Transverse colon (tissue), 3 donors: ENCODE results near the gene MVD.

Experiments used
- EP300 ChIP-seq: sonication (generic); formaldehyde crosslinking; IDR thresholded peaks from one replicate; pipeline ENCODE4 v1.6.1; 2017; ENCODE audit warnings: antibody characterized with exemption, low read depth
- POLR2A ChIP-seq: fragments of 450-650 bp; IDR thresholded peaks from one replicate; pipeline ENCODE4 v1.6.1; 2016; ENCODE audit warnings: antibody characterized with exemption, mild to moderate bottlenecking, moderate library complexity
- TF ChIP-seq, protein P1 (sequence below), 5 experiments: fragments of 200-600 bp in 3 of 5; fragments of 450-650 bp in 2 of 5; sonication (generic) in 3 of 5; IDR thresholded peaks; 1 replicate in 2 of 5; 2 replicates in 3 of 5; pipeline ENCODE4 v1.5.1; 2016 to 2017; ENCODE audit warnings: antibody characterized with exemption in 5 of 5, inconsistent platforms in 3 of 5, mild to moderate bottlenecking in 2 of 5, moderate library complexity in 1 of 5

DNA sequence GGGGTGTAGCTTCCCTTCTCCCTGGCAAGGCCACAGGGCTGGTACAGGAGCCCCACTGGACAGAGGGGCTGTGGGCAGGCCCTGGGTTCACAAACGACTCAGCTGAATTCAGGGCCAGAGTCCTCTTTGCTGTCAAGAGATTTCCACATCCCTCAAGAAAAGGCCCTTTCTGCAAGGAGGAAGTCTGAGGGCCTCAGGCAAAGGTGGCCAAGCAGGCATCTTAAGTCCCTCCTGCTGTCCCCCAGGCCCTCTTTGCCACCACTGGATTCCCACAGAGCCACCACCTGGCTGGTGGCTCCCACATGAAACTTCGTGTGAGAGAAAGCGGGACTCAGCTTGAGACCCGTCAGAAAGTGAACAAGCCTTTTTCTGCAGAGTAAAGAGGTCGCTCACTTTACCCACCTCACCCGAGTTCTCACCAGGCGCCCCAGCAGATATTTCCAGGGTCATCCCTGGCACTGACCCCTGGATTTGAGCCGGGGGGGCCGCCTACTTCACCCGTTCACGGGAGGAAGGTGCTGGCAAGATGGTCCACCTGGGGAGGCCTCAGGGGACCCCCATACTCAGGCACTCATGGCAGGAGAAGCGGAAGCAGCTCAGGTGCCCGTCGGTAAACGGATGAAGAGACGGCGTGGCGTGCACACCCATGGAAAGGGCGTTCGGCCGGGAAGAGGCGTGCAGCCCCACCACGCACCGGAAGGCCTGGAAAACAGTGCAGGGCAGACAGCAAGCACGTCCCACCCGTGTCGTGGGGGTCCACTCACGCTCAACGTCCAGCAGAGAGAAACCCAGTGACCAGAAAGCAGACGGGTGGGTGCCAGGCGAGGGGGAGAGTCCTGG, 39.7 kb upstream of the MVD start:
- TF ChIP-seq, protein P1, sequence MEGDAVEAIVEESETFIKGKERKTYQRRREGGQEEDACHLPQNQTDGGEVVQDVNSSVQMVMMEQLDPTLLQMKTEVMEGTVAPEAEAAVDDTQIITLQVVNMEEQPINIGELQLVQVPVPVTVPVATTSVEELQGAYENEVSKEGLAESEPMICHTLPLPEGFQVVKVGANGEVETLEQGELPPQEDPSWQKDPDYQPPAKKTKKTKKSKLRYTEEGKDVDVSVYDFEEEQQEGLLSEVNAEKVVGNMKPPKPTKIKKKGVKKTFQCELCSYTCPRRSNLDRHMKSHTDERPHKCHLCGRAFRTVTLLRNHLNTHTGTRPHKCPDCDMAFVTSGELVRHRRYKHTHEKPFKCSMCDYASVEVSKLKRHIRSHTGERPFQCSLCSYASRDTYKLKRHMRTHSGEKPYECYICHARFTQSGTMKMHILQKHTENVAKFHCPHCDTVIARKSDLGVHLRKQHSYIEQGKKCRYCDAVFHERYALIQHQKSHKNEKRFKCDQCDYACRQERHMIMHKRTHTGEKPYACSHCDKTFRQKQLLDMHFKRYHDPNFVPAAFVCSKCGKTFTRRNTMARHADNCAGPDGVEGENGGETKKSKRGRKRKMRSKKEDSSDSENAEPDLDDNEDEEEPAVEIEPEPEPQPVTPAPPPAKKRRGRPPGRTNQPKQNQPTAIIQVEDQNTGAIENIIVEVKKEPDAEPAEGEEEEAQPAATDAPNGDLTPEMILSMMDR (IDR thresholded peaks at IDR 0.05), result no peak
- TF ChIP-seq EP300 (no peak), POLR2A (no peak)
